GM19240 (cell line): ENCODE data around the gene LILRA1.
"Not testable (repeated sequence)": the region's sequence is repeated elsewhere in the genome, so short reads cannot be mapped to it uniquely, and the experiment has no call there.

ENCODE experiments used
- DNase-seq: peaks from one replicate; pipeline ENCODE4 v3.0.0; 2011; ENCODE audit warnings: low spot score; ENCODE audit not compliant: insufficient read length

The LILRA1 gene

GRCh38 chr19:54624234-54624633 is 30.8 kb downstream of the LILRA1 start:
- DNase-seq: not testable (repeated sequence)

- DNase-seq: not testable (repeated sequence)
Observed at GRCh38 chr19:54624934-54625730, 31.7 kb downstream of the LILRA1 start.

GRCh38 chr19:54626757-54627156 is 33.3 kb downstream of the LILRA1 start:
- DNase-seq: no peak

- DNase-seq: not testable (repeated sequence)
Observed at GRCh38 chr19:54627912-54628311, 34.5 kb downstream of the LILRA1 start.

- not testable (repeated sequence) for DNase-seq
Observed at GRCh38 chr19:54630262-54630661, 36.8 kb downstream of the LILRA1 start, which contains the start of gene LILRB1. Gene LILRB1 (plus strand): TSS chr19:54630484. CDS start chr19:54631074, 590 bp downstream.

- no peak for DNase-seq
Observed at GRCh38 chr19:54630782-54631181, 37.4 kb downstream of the LILRA1 start.

DNA sequence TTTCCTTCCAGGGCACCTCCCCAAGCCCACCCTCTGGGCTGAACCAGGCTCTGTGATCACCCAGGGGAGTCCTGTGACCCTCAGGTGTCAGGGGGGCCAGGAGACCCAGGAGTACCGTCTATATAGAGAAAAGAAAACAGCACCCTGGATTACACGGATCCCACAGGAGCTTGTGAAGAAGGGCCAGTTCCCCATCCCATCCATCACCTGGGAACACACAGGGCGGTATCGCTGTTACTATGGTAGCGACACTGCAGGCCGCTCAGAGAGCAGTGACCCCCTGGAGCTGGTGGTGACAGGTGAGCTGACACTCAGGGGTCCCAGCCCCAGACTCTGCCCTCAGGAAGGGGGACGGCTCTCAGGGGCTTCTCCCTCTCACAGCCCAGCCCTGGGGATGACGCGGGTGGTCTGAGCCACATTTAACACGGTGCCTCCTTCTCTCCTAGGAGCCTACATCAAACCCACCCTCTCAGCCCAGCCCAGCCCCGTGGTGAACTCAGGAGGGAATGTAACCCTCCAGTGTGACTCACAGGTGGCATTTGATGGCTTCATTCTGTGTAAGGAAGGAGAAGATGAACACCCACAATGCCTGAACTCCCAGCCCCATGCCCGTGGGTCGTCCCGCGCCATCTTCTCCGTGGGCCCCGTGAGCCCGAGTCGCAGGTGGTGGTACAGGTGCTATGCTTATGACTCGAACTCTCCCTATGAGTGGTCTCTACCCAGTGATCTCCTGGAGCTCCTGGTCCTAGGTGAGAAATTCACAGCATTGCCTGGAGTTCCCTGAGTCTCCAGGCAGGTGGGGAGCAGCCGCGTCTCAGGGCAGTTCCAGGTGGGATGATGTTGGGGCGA is 38.3 kb downstream of the LILRA1 start:
- DNase-seq: not testable (repeated sequence)

- DNase-seq: not testable (repeated sequence)
Observed at GRCh38 chr19:54632517-54632916, 39.1 kb downstream of the LILRA1 start.

GRCh38 chr19:54633401-54633800 is 40.0 kb downstream of the LILRA1 start:
- no peak for DNase-seq

- not testable (repeated sequence) for DNase-seq
Observed at GRCh38 chr19:54636081-54636480, 42.6 kb downstream of the LILRA1 start.

DNA sequence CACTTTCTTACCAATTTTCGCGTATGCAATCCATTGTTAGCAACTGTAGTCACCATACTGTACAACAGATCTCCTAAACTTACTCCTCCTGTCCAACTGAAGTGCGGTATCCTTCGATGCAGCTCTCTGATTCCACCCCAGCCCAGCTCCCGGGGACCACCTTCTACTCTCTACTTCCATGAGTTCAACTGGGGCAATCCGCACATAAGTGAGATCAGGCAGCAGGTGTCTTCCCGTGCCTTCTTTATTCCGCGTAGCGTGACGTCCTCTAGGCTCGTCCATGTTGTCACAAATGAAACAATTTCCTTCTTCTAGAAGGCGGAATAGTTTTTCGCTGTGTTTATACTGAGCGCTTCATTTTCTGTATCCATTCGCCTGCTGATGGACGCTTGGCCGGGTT is 45.3 kb downstream of the LILRA1 start:
- no peak for DNase-seq

DNA sequence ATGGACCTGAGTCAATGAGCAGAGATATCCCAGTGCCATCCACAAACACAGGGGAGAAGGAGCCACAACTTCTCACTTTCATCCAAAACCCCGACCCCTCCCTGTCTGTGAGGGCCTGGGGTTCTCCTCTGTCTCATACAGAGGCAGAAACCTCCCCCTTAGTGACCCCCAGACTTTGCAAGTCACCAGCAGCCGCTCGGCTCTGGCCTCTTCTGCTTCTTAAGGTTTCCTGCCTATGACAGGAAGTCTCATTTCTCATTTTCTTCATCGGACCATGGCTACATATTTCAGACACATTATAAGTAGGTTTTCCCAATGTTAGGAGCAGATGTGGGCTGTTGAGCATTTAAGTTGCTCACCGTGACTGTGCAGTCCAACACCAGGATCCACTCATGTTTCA is 49.5 kb downstream of the LILRA1 start:
- DNase-seq: not testable (repeated sequence)

DNA sequence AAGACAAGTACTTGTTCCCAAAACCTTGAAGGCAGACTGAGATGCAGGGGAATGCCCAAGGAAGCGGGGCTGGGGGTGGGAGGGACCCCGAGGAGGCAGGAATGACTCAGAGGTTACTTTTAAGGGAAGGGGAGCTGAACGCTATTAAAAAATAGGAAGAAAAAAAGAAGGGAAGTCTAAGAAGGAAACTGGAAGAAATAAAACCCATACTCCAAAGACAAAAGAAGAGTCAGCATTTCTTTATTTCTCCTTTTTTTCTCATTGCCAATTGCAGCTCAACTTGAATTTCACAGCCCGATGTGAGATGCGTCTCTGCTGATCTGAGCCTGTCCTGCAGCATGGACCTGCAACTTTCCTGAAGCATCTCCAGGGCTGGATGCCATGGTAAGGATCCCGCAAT is 50.2 kb downstream of the LILRA1 start:
- DNase-seq: not testable (repeated sequence)

DNA sequence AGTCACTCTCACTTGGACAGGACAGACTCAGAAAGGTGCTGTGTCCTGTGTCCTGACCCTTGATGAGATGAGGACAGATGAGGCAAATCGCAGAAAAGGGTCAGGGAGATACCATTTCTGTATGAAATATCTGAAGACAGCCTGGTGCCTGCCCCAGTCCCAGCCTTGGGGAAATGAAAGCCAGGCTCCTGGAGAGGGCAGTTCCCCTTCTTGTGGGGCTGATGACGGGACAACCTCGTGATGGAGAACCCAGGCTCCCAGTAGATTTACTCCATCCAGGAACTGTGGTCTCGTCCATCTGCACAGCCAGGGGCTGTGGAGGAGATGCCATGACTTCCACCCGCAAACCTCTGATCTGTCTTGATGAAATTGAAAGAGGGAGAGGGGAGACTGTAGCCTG is 50.6 kb downstream of the LILRA1 start:
- DNase-seq: no peak

DNA sequence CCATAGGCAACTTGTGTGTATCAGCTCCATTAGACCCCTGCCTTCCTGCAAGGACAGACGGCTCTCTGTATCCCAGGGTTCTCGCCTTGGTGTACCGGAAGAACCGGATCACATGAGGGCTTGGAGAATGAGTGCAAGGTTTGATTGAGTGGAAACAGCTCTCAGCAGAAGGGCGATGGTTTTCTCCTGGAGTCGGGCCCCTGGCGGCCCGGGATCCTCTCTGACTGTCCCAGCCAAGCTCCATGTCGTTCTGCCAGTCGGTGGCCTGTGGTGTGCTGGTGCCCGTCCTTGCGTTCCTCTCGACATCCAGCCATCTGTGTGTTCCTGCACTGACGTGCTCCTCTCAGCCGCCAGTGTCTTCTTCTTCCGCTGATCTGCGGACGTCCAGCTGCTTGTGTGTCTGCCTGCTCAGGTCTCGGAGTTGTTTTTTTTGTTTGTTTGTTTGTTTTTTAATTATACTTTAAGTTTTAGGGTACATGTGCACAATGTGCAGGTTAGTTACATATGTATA is 53.0 kb downstream of the LILRA1 start:
- no peak for DNase-seq

DNA sequence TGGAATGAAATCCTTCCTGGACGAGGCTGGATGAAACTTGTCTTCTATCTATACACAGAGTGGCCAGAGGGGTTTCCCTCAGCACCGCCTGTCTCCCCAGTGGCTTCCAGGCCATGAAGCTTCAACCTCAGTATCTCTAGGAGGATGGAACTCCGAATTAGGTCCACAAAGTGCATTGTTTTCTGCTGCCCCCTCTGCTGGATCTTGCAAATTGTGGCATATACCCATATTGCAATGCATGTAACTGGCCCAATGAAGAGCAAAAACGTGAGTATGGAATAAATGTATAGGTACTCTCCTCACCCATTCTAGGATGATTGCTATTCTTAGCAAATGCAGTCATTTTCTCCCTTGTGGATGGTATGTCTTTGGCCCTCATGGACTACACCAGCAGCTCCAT is 54.7 kb downstream of the LILRA1 start:
- DNase-seq: no peak

GRCh38 chr19:54650108-54650655 is 56.8 kb downstream of the LILRA1 start:
- DNase-seq: no peak
